GM18511 (cell line): ENCODE results near the gene HSPB9.
A peak's percentile ranks its signal among the peaks of the same experiment; 100 is the strongest.

Source experiments
- ATAC-seq: cut with Tn5 transposase; IDR thresholded peaks from one replicate; pipeline ENCODE4 v1.9.1; 2021; ENCODE audit warnings: mild to moderate bottlenecking, moderate library complexity; ENCODE audit not compliant: unreplicated experiment

HSPB9 gene

DNA sequence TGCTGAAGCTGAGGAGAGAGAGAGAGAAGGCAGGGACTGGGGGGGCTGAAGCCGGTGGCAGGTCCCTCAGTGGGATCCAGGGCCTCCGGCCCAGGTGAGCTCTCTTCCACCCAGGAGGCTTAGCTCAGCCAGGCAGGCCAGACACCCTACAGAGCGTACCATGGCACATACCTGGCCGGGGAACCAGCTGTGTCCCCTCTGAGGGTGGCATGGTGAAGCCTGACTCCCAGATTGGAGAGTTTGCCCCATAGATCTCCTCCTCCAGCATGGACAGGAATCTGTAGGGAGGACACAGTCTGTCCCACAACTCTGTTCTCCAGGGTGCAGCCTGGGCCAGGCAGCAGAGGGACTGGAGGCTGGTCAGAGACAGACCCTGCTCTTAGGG lies 4.5 kb upstream of the HSPB9 start:
- no peak for ATAC-seq

DNA sequence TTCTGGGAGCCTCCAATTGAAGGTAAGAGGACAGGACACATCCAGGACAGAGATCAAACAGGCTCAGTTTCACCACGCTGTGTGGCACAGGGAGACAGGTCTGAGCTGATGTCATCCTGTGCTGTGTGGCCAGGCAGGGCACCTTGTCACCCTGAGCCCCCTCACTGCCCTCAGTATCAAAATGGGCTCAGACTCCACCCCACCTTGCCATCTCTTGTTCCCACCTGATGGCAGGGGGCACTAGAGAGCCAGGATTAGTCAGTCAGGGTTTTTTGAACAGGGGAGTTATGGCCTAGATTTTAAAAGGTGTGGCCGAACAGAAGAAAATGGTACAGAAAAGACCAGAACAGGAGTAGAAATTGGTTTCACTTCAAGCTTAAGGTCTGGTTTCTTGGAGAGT lies 4.1 kb upstream of the HSPB9 start:
- no peak for ATAC-seq

- no peak for ATAC-seq
These were observed 3.3 kb upstream of the HSPB9 start for GRCh38 chr17:42119301-42119700.

DNA sequence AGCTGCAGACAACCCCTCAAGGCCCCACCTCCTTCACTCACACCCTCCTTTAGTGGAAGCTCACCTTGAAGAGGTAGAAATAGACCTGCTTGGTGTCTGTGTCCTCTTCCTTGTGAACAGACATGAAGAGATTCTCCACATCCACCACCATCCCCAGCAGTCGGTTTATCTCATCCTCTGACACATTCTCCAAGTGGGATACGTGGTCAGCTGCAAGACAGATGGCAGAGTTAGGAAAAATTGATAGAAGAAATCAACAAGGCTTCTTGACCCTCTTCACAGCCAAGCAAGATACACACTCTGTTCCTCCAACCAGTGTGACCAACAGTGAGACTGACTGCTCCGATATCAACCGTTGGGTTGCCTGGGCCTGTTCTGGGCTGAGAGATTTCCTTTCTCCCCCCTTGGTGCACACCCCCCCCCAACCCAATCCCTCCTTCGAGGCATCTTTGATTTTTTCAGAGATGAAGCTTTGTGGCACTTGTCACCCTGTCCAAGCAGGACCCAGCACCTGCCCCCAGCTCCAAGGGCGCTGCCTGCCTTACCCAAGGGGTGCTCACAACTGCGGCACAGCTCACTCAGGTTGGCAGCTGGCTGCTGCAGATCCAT lies 2.3 kb upstream of the HSPB9 start:
- ATAC-seq: no peak

DNA sequence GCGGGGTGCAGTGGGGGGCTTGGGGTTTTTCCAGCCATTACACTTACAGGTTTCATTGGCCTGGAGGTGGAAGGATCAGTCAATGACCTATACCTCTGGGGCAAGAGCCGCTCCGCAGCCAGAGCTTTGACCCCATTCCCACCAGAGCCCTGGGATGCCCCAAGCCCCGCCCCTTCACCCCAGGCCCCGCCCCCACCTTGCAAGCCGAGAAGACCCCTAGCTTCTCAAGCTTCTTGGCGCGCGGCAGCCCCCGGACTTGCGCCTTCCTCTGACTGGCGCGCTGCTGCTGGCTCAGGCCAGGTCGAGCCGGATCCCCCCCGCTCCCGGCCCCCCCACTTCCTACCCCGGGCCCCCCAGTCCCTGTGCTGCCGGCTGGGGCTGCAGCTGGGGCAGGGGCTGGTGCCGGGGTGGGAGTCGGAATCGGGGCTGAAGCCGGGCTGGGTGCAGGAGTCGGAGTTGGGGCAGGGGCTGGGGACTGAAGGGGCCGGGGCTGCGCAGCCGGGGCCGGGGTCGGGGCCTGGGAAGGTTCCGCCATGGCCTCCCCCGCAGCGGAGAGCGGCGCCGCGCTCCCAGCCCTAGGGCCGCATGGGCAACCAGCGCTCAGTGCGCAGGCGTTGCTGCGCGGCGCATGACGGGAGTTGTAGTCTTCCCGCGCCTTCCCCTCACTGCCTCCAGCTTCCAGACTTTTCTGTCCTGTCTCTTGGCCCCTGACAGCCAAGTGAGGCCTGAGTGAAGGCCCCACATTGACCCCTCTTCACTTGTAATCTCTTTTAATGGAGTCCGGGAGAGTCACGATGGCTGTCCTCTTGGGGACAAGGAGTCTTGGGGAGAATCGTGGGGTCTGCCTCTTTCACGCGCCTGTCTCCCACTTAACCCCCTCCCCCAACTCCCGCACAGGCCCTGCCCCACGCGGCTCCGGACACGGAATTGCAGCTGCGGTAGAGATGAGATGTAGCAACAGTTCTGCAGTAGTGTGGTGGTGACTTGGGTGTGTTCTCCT lies 1.5 kb upstream of the HSPB9 start, which contains the start of gene KAT2A:
KAT2A (minus strand) TSS at position 598 of the 1,000 bp plus-strand sequence; CDS start at position 535, 63 bp downstream.
- no peak for ATAC-seq

DNA sequence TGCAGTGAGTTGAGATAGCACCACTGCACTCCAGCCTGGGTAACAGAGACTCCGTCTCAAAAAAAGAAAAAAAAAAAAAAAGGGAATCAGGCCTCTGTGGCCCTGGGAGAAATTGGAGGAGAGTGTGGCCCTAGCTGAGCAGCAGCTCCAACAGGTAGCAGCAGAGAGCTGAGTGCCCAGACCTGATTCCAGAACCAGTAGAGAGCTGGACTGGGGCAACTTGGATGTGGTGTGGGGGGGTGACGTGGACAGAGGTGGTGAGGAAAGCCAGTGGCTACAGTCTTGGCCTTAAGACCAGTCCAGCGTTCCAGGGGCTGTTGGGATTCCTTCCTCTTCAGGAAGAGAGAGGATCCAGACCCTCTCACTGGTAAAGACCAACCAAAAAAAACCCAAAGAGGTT lies 1.7 kb downstream of the HSPB9 start:
- no peak for ATAC-seq

DNA sequence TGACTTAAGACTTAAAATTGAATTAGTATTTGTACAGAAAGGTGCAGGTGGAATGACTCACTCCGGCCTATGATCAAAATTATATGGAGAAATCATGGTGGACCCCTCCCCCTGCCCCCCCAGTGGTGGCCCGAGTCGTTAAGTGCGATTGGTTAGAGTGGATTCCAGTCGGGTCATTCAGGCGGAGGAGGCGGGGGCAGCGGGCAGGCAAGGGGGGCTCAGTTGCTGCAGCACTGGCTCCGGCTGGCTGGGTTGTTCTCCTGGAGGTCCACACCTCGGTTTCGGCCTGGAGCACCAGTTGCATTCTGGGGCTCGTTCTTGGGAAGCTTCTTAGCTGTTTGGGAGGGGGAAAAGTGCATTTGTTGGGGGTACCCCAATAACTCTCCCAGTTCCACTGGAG lies 3.0 kb downstream of the HSPB9 start:
- no peak for ATAC-seq

DNA sequence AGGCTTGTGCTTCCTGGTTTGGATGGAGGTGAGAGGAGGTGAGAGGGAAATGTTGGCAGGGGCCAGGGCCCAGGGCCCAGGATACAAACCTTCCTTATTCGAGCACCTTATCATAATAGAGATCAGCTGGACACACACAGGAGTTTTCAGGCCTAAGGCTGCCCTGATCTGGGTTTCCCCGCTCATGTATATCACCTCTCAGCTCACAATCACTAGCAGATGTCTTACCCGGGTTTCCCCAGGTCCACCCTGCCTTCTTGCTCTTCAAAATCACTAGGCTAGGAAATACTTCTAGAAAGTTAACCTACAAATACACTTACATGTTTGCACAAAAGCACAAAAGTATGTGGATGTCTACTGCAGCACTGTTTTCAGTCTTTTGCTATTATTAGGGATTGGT lies 4.2 kb downstream of the HSPB9 start:
- ATAC-seq: no peak

- no peak for ATAC-seq
These were observed 4.8 kb downstream of the HSPB9 start for GRCh38 chr17:42127414-42127813.

DNA sequence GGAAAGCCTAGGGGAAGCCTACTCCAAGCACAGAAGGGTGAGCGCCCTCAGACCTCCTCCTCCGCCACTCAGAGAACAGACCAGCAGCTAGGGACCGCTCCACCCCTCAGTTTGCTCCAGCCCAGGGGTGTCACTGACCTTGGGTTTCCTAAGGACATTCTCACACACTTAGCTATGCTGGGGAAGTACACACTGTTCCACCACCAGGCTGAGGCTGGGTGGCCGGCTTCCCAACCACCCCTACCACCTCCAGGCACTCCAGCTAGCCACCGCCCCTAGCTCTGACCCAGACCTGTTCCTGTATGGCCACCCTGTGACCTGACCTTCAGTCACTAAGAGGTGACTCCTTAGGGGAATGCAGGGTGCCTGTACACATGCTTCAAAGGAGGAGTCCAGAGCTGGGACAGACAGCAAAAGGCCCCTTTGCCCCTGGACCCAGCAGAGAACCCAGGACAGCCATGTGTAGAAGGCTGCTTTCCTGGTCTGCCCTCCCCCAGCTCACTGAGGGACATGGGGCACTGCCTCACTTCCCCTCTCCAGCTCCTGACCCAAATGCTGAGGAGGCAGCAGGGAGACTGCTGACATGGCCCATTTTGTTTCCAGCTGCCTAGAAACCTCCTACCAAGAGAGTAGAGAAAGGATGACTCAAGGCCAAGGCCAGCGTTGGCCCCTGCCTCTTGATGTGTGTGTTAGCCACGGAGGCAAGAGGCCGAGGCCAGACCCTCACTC lies 6.7 kb downstream of the HSPB9 start:
- no peak for ATAC-seq

- no peak for ATAC-seq
These were observed 7.8 kb downstream of the HSPB9 start for GRCh38 chr17:42130310-42130936.

DNA sequence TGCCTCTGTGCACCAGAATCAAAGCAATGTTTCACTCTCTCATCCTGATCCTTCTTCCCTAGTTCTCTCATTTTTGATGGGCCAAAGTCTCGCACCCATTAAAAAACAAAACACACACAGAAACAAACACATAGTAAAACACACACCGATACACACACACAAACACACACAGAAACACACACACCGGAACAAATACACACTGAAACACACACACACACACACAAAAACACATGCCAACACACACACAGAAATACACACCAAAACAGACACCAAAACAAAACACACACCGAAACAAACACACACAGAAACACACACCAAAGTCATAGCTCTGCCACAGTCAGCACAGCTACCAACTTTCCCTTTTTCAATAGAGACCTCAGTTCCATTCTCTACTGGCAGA lies 8.6 kb downstream of the HSPB9 start:
- no peak for ATAC-seq

DNA sequence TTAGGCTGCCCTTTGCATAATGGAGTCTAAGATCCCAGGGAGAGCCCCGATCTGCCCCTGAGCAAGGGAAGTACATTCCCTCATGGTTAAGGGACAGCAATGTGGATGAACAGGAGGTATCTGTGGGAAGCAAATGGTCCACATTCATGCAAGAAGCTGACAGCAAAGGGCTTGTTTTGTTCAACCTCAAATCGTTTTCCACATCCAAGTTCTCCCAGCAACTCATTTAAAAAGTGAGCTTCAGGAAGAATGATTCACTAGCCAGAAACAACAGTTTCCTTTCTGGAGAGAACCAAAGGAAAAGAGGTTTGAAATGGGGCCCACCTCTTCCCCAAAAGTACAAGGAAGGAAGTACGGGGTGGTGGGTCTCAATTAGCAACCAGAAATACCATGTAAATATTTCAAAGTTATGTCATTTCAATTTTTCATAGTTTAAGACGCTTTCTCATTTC lies 9.4 kb downstream of the HSPB9 start:
- ATAC-seq: no peak

- peak; percentile 54 for ATAC-seq
These were observed 10.3 kb downstream of the HSPB9 start for GRCh38 chr17:42132941-42133340.

- peak; percentile 75 for ATAC-seq
These were observed 10.9 kb downstream of the HSPB9 start for GRCh38 chr17:42133461-42134041.

- no peak for ATAC-seq
These were observed 12.5 kb downstream of the HSPB9 start for GRCh38 chr17:42135151-42135550.

DNA sequence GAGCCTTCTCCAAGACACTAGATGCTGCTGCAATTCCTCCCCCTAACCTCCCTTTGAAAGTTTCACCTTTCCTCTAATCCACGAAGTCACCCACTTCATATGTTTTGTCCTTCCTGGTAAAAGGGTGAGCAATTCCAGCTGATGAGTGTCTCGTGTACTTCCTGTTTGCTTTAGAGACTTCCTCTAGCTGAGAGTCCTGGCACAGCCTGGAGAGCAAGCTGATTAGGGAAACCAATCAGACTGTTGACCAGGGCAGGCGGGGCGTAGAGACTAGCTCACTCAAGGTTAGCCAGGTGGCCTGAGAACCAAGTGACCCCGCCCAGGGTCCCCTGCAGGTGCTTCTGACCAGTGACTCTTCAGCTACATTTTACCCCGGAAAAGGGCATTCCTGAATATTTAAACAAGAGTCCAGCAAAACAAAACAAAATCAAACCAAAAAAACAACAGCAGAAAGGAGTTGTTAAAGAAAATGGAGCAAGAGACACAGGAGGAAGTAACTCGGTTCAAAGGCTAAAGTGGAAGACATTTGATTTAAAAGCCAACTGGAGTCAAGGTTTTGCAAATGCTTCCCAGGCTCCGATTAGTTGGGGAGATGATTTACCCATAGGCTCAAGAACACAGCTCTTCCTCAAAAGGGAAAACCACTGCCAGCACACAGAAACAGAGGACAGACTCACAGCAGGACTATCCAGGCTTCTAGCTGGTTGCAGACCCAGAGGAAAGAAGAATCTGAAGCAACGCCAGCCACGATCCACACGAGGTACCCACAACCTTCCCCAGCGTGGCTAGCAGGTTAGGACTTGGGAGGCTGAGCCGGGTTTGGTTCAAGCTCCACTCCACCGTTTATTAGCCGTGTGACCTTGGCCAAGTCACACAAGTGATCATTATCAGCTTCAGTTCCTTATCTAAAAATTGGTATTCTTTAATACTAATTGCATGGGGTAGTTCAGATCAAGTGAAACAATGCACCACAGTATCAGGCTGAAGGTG lies 13.4 kb downstream of the HSPB9 start:
- ATAC-seq: no peak

GRCh38 chr17:42136654-42137051 lies 14.0 kb downstream of the HSPB9 start:
- no peak for ATAC-seq

- no peak for ATAC-seq
These were observed 16.3 kb downstream of the HSPB9 start for GRCh38 chr17:42138749-42139492.
